Erythroblast (primary cell): Measurements from ENCODE around the gene CAMK1G.

Source experiments
- GATA1 ChIP-seq: IDR thresholded peaks from 2 replicates; pipeline ENCODE4 v1.6.1; 2011; ENCODE audit warnings: low read depth, mild to moderate bottlenecking, control low read depth, low read length, moderate library complexity
- POLR2A ChIP-seq: IDR thresholded peaks from 2 replicates; pipeline ENCODE4 v1.6.1; 2011; ENCODE audit warnings: mild to moderate bottlenecking, low read length

- TF ChIP-seq POLR2A = no peak
- TF ChIP-seq GATA1 = no peak
These were observed 31.4 kb downstream of the CAMK1G start for GRCh38 chr1:209614906-209615305.
